H9 (cell line): ENCODE measurements around the gene BCAS3. TPM values are rescaled to one million over a fixed set of nuclear protein-coding genes. Genes with fewer than 3 reads are reported as not detected.

ENCODE experiments used
- DNase-seq: peaks from one replicate; pipeline ENCODE4 v3.0.0-alpha.2; 2017
- H2AFZ ChIP-seq: one replicate; pipeline ENCODE4 v1.6.1; 2013; ENCODE audit warnings: mild to moderate bottlenecking, low read length, control low read depth, moderate library complexity
- H2AK5ac ChIP-seq: 2 replicates; pipeline ENCODE4 v1.6.1; 2013; ENCODE audit warnings: low read length, control low read depth, mixed read lengths; ENCODE audit not compliant: insufficient read length
- H2BK120ac ChIP-seq: one replicate; pipeline ENCODE4 v1.6.1; 2013; ENCODE audit warnings: low read depth, mild to moderate bottlenecking, low read length, control low read depth, inconsistent platforms; ENCODE audit not compliant: poor library complexity, severe bottlenecking
- H2BK12ac ChIP-seq: 2 replicates; pipeline ENCODE4 v1.6.1; 2013; ENCODE audit warnings: low read length, control low read depth, mixed read lengths, low read depth; ENCODE audit not compliant: insufficient read length
- H2BK15ac ChIP-seq: 2 replicates; pipeline ENCODE4 v1.6.1; 2013; ENCODE audit warnings: low read depth, low read length, control low read depth
- H2BK20ac ChIP-seq: one replicate; pipeline ENCODE4 v1.6.1; 2013; ENCODE audit warnings: low read depth, mild to moderate bottlenecking, low read length, control low read depth, inconsistent platforms; ENCODE audit not compliant: poor library complexity, severe bottlenecking
- H2BK5ac ChIP-seq: 2 replicates; pipeline ENCODE4 v1.6.1; 2013; ENCODE audit warnings: low read length, control low read depth, mixed read lengths; ENCODE audit not compliant: insufficient read length
- H3K14ac ChIP-seq: 2 replicates; pipeline ENCODE4 v1.6.1; 2013; ENCODE audit warnings: low read length, control low read depth; ENCODE audit not compliant: insufficient read depth
- H3K18ac ChIP-seq: 2 replicates; pipeline ENCODE4 v1.6.1; 2013; ENCODE audit warnings: low read depth, mild to moderate bottlenecking, mixed read lengths, low read length, control low read depth; ENCODE audit not compliant: insufficient read length
- H3K23ac ChIP-seq: 2 replicates; pipeline ENCODE4 v1.6.1; 2013; ENCODE audit warnings: low read length, control low read depth, mixed read lengths, low read depth; ENCODE audit not compliant: insufficient read length
- H3K23me2 ChIP-seq: 2 replicates; pipeline ENCODE4 v1.6.1; 2013; ENCODE audit warnings: low read depth, mild to moderate bottlenecking, mixed read lengths, low read length, control low read depth; ENCODE audit not compliant: insufficient read length, poor library complexity, severe bottlenecking
- H3K27ac ChIP-seq: 2 replicates; pipeline ENCODE4 v1.5.1; 2013; ENCODE audit warnings: low read length, control low read depth, mixed read lengths, low read depth; ENCODE audit not compliant: insufficient read length
- H3K27me3 ChIP-seq: 2 replicates; pipeline ENCODE4 v1.6.1; 2013; ENCODE audit warnings: low read length, control low read depth, inconsistent platforms; ENCODE audit not compliant: insufficient read depth
- H3K4ac ChIP-seq: 2 replicates; pipeline ENCODE4 v1.6.1; 2013; ENCODE audit warnings: low read depth, mild to moderate bottlenecking, control low read depth, inconsistent platforms, low read length, moderate library complexity
- H3K4me1 ChIP-seq: 2 replicates; pipeline ENCODE4 v1.6.1; 2013; ENCODE audit warnings: low read length, control low read depth, inconsistent platforms; ENCODE audit not compliant: insufficient read depth
- H3K4me2 ChIP-seq: 2 replicates; pipeline ENCODE4 v1.6.1; 2013; ENCODE audit warnings: low read length, control low read depth, mixed read lengths; ENCODE audit not compliant: insufficient read length, insufficient read depth
- H3K56ac ChIP-seq: 2 replicates; pipeline ENCODE4 v1.6.1; 2013; ENCODE audit warnings: low read depth, mild to moderate bottlenecking, mixed read lengths, low read length, control low read depth; ENCODE audit not compliant: insufficient read length
- H3K79me1 ChIP-seq: 2 replicates; pipeline ENCODE4 v1.6.1; 2013; ENCODE audit warnings: low read depth, mild to moderate bottlenecking, moderate library complexity, low read length, control low read depth, inconsistent platforms; ENCODE audit not compliant: insufficient read depth, poor library complexity, severe bottlenecking
- H3K79me2 ChIP-seq: 2 replicates; pipeline ENCODE4 v1.6.1; 2013; ENCODE audit warnings: low read length, control low read depth, inconsistent platforms; ENCODE audit not compliant: insufficient read depth
- H3K9ac ChIP-seq: 2 replicates; pipeline ENCODE4 v1.6.1; 2013; ENCODE audit warnings: low read length, control low read depth, mixed read lengths; ENCODE audit not compliant: insufficient read length; ENCODE audit errors: extremely low read depth
- H3K9me3 ChIP-seq: one replicate; pipeline ENCODE4 v1.6.1; 2013; ENCODE audit warnings: low read depth, low read length, inconsistent platforms; ENCODE audit not compliant: control insufficient read depth
- H3T11ph ChIP-seq: one replicate; pipeline ENCODE4 v1.6.1; 2013; ENCODE audit warnings: mild to moderate bottlenecking, low read length, control low read depth, inconsistent platforms
- H4K20me1 ChIP-seq: one replicate; pipeline ENCODE4 v1.6.1; 2013; ENCODE audit not compliant: control insufficient read depth, insufficient read length, insufficient read depth
- H4K5ac ChIP-seq: 2 replicates; pipeline ENCODE4 v1.6.1; 2013; ENCODE audit warnings: low read depth, mild to moderate bottlenecking, mixed read lengths, low read length, control low read depth; ENCODE audit not compliant: insufficient read length
- H4K8ac ChIP-seq: replicated peaks from 2 replicates; pipeline ENCODE4 v1.6.1; 2013; ENCODE audit warnings: low read length, control low read depth, mixed read lengths, low read depth; ENCODE audit not compliant: insufficient read length
- H4K91ac ChIP-seq: 2 replicates; pipeline ENCODE4 v1.6.1; 2013; ENCODE audit warnings: low read depth, mild to moderate bottlenecking, moderate library complexity, mixed read lengths, low read length, control low read depth; ENCODE audit not compliant: insufficient read length
- H3K27ac Mint-ChIP-seq, 3 experiments: 2 replicates in 2 of 3; 3 replicates in 1 of 3; pipeline ENCODE4 v1.8.0; 2020 to 2021; ENCODE audit warnings: mixed read lengths in 3 of 3, mild to moderate bottlenecking in 1 of 3, moderate library complexity in 1 of 3
- H3K27me3 Mint-ChIP-seq: 2 replicates; pipeline ENCODE4 v1.8.0; 2021; ENCODE audit warnings: low read depth, mild to moderate bottlenecking, moderate library complexity, mixed read lengths
- H3K36me3 Mint-ChIP-seq, 3 experiments: 2 replicates in 2 of 3; 3 replicates in 1 of 3; pipeline ENCODE4 v1.8.0; 2020 to 2021; ENCODE audit warnings: low read depth in 3 of 3, mixed read lengths in 3 of 3; ENCODE audit not compliant: insufficient read depth in 1 of 3
- H3K4me1 Mint-ChIP-seq, 2 experiments: 2 replicates each; pipeline ENCODE4 v1.8.0; 2020; ENCODE audit warnings: mixed read lengths in 2 of 2
- H3K4me3 Mint-ChIP-seq, 2 experiments: 2 replicates in 1 of 2; 3 replicates in 1 of 2; pipeline ENCODE4 v1.8.0; 2020 to 2021; ENCODE audit warnings: mild to moderate bottlenecking in 2 of 2, mixed read lengths in 2 of 2, moderate library complexity in 1 of 2
- H3K9me3 Mint-ChIP-seq, 2 experiments: 2 replicates in 1 of 2; 3 replicates in 1 of 2; pipeline ENCODE4 v1.8.0; 2020; ENCODE audit warnings: mild to moderate bottlenecking in 2 of 2, mixed read lengths in 2 of 2, moderate library complexity in 1 of 2
- total RNA-seq: library from RNA; stranded (reverse); gene quantifications from 2 replicates; pipeline ENCODE4 v1.2.1, GENCODE V29; 2021
- TF ChIP-seq, protein P1 (sequence below): fragments of 200-600 bp; sonication (generic); conservative IDR thresholded peaks from 3 replicates; pipeline ENCODE4 v1.8.0; 2021; ENCODE audit warnings: antibody characterized with exemption, mild to moderate bottlenecking

Gene BCAS3
- total RNA-seq, 1 experiment from 2014 or later, result 22.4 TPM

DNA sequence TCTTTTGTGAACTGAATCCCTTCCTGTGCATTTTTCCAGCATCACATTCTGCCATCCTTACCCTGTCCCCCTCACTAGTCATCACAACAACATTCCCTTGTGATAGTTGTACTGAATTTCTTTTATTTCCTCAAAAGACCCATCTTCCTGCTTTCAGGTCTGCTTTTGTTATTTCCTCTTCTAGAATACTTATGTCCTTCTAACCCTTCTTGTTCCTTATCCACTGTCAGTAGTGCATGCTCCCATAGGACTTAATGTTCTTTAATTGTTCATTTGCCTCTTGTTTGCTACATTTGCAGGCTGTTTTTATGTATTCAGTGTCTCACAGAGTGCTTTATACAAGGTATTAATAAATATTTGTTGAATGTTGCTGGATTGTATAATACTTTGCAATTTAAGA is 73.0 kb downstream of the BCAS3 start:
- DNase-seq, result no peak
- H2AK5ac ChIP-seq, result no peak overlapping the region
- H4K5ac ChIP-seq, result no peak overlapping the region
- Mint-ChIP-seq H3K27ac (no peak overlapping the region), H3K27me3 (no peaks in the 10 kb centered on the region), H3K4me3 (no peak overlapping the region), H3K9me3 (peaks cover 0 to 6% of the 10 kb centered on the region in 2 experiments; a peak in 3 of 5 replicates), H3K4me1 (peaks cover 22 to 26% of the 10 kb centered on the region in 2 experiments), H3K36me3 (peaks cover 3 to 6% (median 3%) of the 10 kb centered on the region in 3 experiments; a peak in 4 of 7 replicates)
- H4K20me1 ChIP-seq, result no peaks in the 10 kb centered on the region
- H3K14ac ChIP-seq, result no peak overlapping the region
- no peaks in the 10 kb centered on the region for H3K23me2 ChIP-seq
- H2AFZ ChIP-seq, result no peak overlapping the region
- H2BK120ac ChIP-seq, result no peak overlapping the region
- H3K56ac ChIP-seq, result no peak overlapping the region
- no peak overlapping the region for H3K27ac ChIP-seq
- H2BK5ac ChIP-seq, result no peak overlapping the region
- no peak overlapping the region for H2BK15ac ChIP-seq
- no peak overlapping the region for H3K4me2 ChIP-seq
- H3K18ac ChIP-seq, result no peak overlapping the region
- H3K27me3 ChIP-seq, result no peaks in the 10 kb centered on the region
- H3K9me3 ChIP-seq, result no peaks in the 10 kb centered on the region
- no peak overlapping the region for H3K23ac ChIP-seq
- H2BK20ac ChIP-seq, result no peak overlapping the region
- no peak overlapping the region for H3K4ac ChIP-seq
- no peak overlapping the region for H2BK12ac ChIP-seq
- no peak overlapping the region for H4K91ac ChIP-seq
- no peak overlapping the region for H3T11ph ChIP-seq
- no peaks in the 10 kb centered on the region for H3K79me2 ChIP-seq
- H3K4me1 ChIP-seq, result no peaks in the 10 kb centered on the region
- H3K79me1 ChIP-seq, result no peaks in the 10 kb centered on the region
- H4K8ac ChIP-seq, result no peak overlapping the region
- no peak overlapping the region for H3K9ac ChIP-seq
- TF ChIP-seq, protein P1, sequence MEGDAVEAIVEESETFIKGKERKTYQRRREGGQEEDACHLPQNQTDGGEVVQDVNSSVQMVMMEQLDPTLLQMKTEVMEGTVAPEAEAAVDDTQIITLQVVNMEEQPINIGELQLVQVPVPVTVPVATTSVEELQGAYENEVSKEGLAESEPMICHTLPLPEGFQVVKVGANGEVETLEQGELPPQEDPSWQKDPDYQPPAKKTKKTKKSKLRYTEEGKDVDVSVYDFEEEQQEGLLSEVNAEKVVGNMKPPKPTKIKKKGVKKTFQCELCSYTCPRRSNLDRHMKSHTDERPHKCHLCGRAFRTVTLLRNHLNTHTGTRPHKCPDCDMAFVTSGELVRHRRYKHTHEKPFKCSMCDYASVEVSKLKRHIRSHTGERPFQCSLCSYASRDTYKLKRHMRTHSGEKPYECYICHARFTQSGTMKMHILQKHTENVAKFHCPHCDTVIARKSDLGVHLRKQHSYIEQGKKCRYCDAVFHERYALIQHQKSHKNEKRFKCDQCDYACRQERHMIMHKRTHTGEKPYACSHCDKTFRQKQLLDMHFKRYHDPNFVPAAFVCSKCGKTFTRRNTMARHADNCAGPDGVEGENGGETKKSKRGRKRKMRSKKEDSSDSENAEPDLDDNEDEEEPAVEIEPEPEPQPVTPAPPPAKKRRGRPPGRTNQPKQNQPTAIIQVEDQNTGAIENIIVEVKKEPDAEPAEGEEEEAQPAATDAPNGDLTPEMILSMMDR, result no peak
